Neural cell (in vitro differentiated cells): ENCODE measurements around the gene LENEP. TPM values are rescaled to one million over a fixed set of nuclear protein-coding genes. Genes with fewer than 3 reads are reported as not detected.

ENCODE experiments used
- H2AFZ ChIP-seq: fragments of 200-600, 300-800 bp; sonication (generic), shearing (Covaris generic); 2 replicates; pipeline ENCODE4 v1.6.0; 2014; ENCODE audit warnings: low read depth, mild to moderate bottlenecking, antibody characterized with exemption, low read length, moderate library complexity
- H3F3A ChIP-seq: fragments of 200-600 bp; shearing (Covaris generic); 2 replicates; pipeline ENCODE4 v1.6.1; 2016; ENCODE audit warnings: mild to moderate bottlenecking, moderate library complexity, mixed read lengths, antibody characterized with exemption, low read length; ENCODE audit not compliant: insufficient read depth, poor library complexity, severe bottlenecking
- H3K27ac ChIP-seq: fragments of 200-600, 300-800 bp; sonication (generic), shearing (Covaris generic); 2 replicates; pipeline ENCODE4 v1.5.1; 2014; ENCODE audit warnings: mild to moderate bottlenecking, low read length, moderate library complexity
- H3K27me3 ChIP-seq: fragments of 300-800, 200-600 bp; sonication (generic), shearing (Covaris generic); 2 replicates; pipeline ENCODE4 v1.6.0; 2014; ENCODE audit warnings: mild to moderate bottlenecking, low read depth, low read length, moderate library complexity; ENCODE audit not compliant: insufficient read depth
- H3K36me3 ChIP-seq: fragments of 300-800, 200-600 bp; sonication (generic), shearing (Covaris generic); 2 replicates; pipeline ENCODE4 v1.5.1; 2014; ENCODE audit warnings: mild to moderate bottlenecking, antibody characterized with exemption, low read length, moderate library complexity; ENCODE audit not compliant: insufficient read depth
- H3K4me2 ChIP-seq: fragments of 300-800, 200-600 bp; sonication (generic), shearing (Covaris generic); 2 replicates; pipeline ENCODE4 v1.6.0; 2014; ENCODE audit warnings: mild to moderate bottlenecking, low read length
- H3K4me3 ChIP-seq: fragments of 300-800, 200-600 bp; sonication (generic), shearing (Covaris generic); 2 replicates; pipeline ENCODE4 v1.5.1; 2014; ENCODE audit warnings: mild to moderate bottlenecking, low read length, moderate library complexity
- H3K79me2 ChIP-seq: fragments of 200-600 bp; shearing (Covaris generic); replicated peaks from 2 replicates; pipeline ENCODE4 v1.6.0; 2014; ENCODE audit warnings: mild to moderate bottlenecking, low read length, moderate library complexity; ENCODE audit not compliant: insufficient read depth
- H3K9ac ChIP-seq: fragments of 300-800, 200-600 bp; sonication (generic), shearing (Covaris generic); 2 replicates; pipeline ENCODE4 v1.6.1; 2016; ENCODE audit warnings: mild to moderate bottlenecking, low read length, mixed read lengths
- H3K9me2 ChIP-seq: fragments of 200-600 bp; shearing (Covaris generic); 2 replicates; pipeline ENCODE4 v1.6.1; 2016; ENCODE audit warnings: mild to moderate bottlenecking, low read length, mixed read lengths; ENCODE audit not compliant: insufficient read depth
- H3K9me3 ChIP-seq: fragments of 200-600, 300-800 bp; sonication (generic), shearing (Covaris generic); 2 replicates; pipeline ENCODE4 v1.6.1; 2016; ENCODE audit warnings: mild to moderate bottlenecking, mixed run types, low read length, moderate library complexity, mixed read lengths
- H4K20me1 ChIP-seq: fragments of 200-600 bp; shearing (Covaris generic); 2 replicates; pipeline ENCODE4 v1.6.1; 2016; ENCODE audit warnings: mild to moderate bottlenecking, mixed run types; ENCODE audit not compliant: insufficient read depth
- CTCF ChIP-seq: fragments of 450-650 bp; IDR thresholded peaks from 2 replicates; pipeline ENCODE4 v1.5.1; 2014; ENCODE audit warnings: antibody characterized with exemption, mild to moderate bottlenecking, moderate library complexity; ENCODE audit not compliant: poor library complexity, severe bottlenecking
- EP300 ChIP-seq: fragments of 450-650 bp; conservative IDR thresholded peaks from 2 replicates; pipeline ENCODE4 v1.6.1; 2014; ENCODE audit warnings: antibody characterized with exemption, mild to moderate bottlenecking, moderate library complexity; ENCODE audit not compliant: poor library complexity, severe bottlenecking
- EZH2 ChIP-seq: fragments of 200-600, 300-800 bp; shearing (Covaris generic), sonication (generic); IDR thresholded peaks from 2 replicates; pipeline ENCODE4 v1.6.1; 2014; ENCODE audit warnings: antibody characterized with exemption, low read length, borderline replicate concordance, mild to moderate bottlenecking; ENCODE audit not compliant: insufficient read depth, poor library complexity, severe bottlenecking
- MXI1 ChIP-seq: fragments of 450-650 bp; conservative IDR thresholded peaks from 2 replicates; pipeline ENCODE4 v1.6.1; 2014; ENCODE audit warnings: antibody characterized with exemption, mild to moderate bottlenecking; ENCODE audit not compliant: poor library complexity, severe bottlenecking
- POLR2AphosphoS5 ChIP-seq: IDR thresholded peaks from 2 replicates; pipeline ENCODE4 v1.6.1; 2012
- RAD21 ChIP-seq: fragments of 450-650 bp; conservative IDR thresholded peaks from 2 replicates; pipeline ENCODE4 v1.6.1; 2014; ENCODE audit warnings: antibody characterized with exemption, mild to moderate bottlenecking, moderate library complexity
- REST ChIP-seq: IDR thresholded peaks from 2 replicates; pipeline ENCODE4 v1.6.1; 2012; ENCODE audit warnings: borderline replicate concordance
- SMC3 ChIP-seq: fragments of 450-650 bp; conservative IDR thresholded peaks from 2 replicates; pipeline ENCODE4 v1.6.1; 2014; ENCODE audit warnings: antibody characterized with exemption, mild to moderate bottlenecking, moderate library complexity; ENCODE audit not compliant: poor library complexity
- TAF1 ChIP-seq: IDR thresholded peaks from 2 replicates; pipeline ENCODE4 v1.6.1; 2012; ENCODE audit warnings: low read depth
- polyA plus RNA-seq: library from polyadenylated mRNA; depleted of rRNA; stranded (reverse); fragments of >200 nt; gene quantifications from 2 replicates; pipeline ENCODE4 v1.2.3, GENCODE V29; 2014

Gene LENEP
- polyA plus RNA-seq, 1 donor from 2014 or later = not detected

- H3K4me3 ChIP-seq = no peak overlapping the region
- H3K27me3 ChIP-seq = no peaks in the 10 kb centered on the region
- TF ChIP-seq TAF1 (no peak), POLR2AphosphoS5 (no peak), MXI1 (no peak), EZH2 (no peak), REST (no peak), RAD21 (no peak)
- no peaks in the 10 kb centered on the region for H3K9me3 ChIP-seq
- H2AFZ ChIP-seq = no peak overlapping the region
- no peaks in the 10 kb centered on the region for H3K79me2 ChIP-seq
- no peaks in the 10 kb centered on the region for H3F3A ChIP-seq
- no peaks in the 10 kb centered on the region for H3K36me3 ChIP-seq
- H3K27ac ChIP-seq = no peak overlapping the region
- no peaks in the 10 kb centered on the region for H4K20me1 ChIP-seq
- H3K4me2 ChIP-seq = no peak overlapping the region
- H3K9ac ChIP-seq = no peak overlapping the region
- no peaks in the 10 kb centered on the region for H3K9me2 ChIP-seq
These were observed 47.2 kb upstream of the LENEP start for GRCh38 chr1:154945962-154946850.

- TF ChIP-seq RAD21 (no peak), POLR2AphosphoS5 (no peak), REST (no peak), MXI1 (no peak), TAF1 (no peak), EZH2 (no peak), CTCF (no peak), SMC3 (no peak), EP300 (no peak)
- Histone ChIP-seq H3K9me3 (no peaks in the 10 kb centered on the region), H3K79me2 (peaks cover 5% of the 10 kb centered on the region), H4K20me1 (no peaks in the 10 kb centered on the region), H3K4me2 (no peak overlapping the region), H3K27me3 (no peaks in the 10 kb centered on the region), H3K9me2 (no peaks in the 10 kb centered on the region), H3K9ac (no peak overlapping the region), H2AFZ (no peak overlapping the region), H3K36me3 (no peaks in the 10 kb centered on the region), H3F3A (no peaks in the 10 kb centered on the region), H3K4me3 (no peak overlapping the region), H3K27ac (no peak overlapping the region)
These were observed 45.3 kb upstream of the LENEP start for GRCh38 chr1:154948079-154948478.
